ENCODE measurements around the gene S100B. TPM values are rescaled to one million over a fixed set of nuclear protein-coding genes. Genes with fewer than 3 reads are reported as not detected.
"Not testable (repeated sequence)": the region's sequence is repeated elsewhere in the genome, so short reads cannot be mapped to it uniquely, and the experiment has no call there.

Gene S100B
- not detected in 2 replicates for total RNA-seq

DNA sequence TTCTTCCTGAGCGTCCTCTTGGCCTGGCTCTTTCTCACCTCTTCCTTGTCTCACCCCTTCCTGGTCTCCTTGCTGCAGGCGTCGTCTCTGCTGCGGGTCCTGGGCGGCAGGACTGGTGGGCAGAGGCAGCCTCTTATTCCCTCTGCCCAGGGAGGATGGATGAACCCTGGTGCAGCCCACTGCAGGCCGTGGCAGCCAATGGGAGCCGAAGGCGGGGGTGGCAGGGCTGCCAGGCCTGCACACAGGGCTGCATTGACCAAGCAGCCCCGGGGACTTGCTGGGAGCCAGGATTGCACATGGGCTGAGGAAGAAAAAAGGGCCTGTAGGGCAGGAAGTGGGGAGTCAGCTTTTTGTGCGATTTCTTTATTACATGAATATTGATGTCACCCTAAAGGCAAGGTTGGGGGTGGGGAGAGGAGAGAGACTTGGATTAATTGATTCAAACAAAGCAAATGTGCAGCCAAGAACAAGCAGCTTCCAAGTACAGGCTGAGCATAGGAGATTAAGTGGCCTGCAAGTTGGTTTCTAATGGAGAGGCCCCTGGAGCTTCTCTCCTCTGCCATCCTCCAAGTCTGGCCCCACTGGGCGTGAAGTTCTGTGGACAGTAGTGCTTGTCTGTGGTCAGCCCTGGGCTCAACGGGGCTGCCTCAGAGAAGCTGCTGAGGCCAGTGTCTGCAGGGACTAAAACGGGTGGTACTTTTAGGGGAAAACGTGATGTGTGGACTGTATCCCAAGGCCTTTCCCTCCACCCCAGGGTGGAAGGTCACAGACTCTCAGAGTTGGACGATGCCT lies at the start of gene S100B:
Gene S100B (minus strand): TSS at position 108 of the 792 bp plus-strand sequence. CDS start 2,667 bp downstream, outside the sequence.
- DNase-seq (ENCODE audit: low read depth in 2 of 2): no peak

DNA sequence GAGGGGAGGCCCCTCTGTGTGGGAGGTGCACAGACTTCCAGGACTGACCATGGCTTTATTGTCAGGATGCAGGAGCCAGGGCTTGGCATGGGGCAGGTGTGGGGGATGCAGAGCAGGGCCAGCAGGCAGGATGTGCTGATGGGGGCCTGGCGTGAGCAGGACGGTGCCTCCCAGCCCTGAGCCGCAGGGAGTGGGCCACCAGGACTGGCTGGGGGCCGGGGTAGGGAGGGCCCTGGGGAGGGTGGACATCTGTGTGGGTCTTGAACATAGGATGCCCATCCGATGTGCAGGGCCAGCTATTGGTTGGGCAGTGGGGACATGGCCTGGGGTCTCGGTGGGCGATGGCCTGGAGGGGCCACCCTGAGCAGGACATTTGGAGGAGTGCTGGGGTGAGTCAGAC lies 46.2 kb upstream of the S100B start:
- no peak for DNase-seq (ENCODE audit: low read depth in 2 of 2)

DNA sequence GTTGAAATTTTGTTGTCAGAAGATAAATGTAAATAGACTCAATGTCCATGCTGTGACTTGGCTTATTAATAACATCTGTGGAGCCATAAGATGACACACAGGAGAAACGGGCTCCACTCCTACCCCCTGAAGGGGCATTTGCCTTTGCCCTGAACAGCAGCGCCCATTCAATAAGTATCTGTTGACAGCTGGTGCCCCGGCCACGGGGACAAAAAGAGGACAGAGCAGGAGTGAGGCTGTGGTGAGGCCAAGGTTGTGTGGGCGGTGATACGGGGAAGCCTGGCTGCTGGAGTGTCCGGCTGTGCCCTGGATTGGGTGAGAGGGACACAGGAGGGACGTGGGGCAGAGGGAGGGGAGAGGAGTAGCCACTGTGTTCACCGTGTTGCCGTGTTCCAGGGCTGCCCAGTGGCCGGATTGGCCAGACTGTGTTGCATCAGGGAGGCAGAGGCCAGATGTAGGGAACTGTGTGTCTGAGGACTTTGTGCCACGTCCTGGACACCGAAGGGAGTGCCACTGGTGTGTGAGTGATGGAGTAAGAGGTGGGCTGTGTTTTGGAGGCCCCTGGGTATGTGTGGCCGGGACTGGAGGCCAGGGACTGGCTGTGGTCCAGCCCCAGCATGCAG lies 45.7 kb upstream of the S100B start:
- DNase-seq (ENCODE audit: low read depth in 2 of 2): no peak

DNA sequence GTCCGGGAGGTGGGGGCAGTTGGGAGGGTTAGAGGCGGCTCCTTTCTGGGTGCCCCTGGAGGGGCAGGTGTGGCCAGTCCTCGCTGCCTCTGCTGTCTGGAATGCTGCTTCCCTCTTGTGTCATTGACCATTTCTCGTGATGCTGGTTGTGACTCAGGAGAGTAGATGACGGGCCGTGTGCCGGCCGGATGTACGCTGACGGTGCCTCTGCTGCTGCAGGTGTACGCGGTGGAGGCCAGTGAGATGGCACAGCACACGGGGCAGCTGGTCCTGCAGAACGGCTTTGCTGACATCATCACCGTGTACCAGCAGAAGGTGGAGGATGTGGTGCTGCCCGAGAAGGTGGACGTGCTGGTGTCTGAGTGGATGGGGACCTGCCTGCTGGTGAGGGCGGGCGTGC lies 44.5 kb upstream of the S100B start:
- no peak for DNase-seq (ENCODE audit: low read depth in 2 of 2)

DNA sequence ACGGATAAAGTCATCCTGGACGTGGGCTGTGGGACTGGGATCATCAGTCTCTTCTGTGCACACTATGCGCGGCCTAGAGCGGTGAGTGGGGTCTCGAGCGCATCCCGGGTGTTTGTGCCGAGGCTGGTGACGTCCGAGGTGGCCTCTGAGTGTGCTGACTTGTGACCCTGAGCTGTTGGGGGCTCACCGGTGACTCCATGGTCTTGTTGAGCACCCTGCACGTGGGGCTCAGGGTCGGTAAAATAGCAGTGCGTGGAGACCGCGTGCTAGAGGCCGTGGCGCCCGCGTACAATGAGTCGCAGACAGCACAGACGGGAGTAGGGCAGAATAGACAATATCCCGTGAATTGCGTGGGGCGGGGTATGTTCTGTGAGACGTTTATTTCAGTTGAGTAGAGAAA lies 43.7 kb upstream of the S100B start:
- DNase-seq (ENCODE audit: low read depth in 2 of 2): no peak

DNA sequence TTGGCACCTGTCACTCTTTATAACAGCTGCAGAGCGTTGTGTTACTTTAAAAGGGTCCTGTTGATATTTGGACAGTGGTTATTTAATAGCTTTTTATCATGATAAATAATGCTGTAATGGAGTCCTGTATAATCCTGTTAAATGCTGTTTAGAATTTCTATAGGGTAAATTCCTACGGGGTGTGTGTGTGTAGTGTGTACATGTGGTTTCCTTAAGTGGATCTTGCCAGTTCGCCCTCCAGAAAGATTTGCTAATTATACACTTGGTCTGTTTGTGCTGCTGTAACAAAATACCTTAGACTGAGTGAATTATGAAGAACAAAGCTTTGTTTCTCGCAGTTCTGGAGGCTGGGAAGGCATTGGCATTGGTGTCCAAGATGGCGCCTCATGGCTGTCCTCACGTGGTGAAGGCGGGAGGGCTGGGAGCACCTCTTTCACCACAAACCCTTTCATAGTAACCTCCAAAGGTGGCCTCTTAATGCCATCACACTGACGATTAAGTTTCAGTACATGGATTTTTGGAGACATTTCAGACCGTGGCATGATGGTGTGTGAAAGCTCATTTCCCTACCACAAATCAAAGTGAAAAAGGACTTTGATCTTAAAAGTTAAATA lies 41.8 kb upstream of the S100B start:
- no peak for DNase-seq (ENCODE audit: low read depth in 2 of 2)

DNA sequence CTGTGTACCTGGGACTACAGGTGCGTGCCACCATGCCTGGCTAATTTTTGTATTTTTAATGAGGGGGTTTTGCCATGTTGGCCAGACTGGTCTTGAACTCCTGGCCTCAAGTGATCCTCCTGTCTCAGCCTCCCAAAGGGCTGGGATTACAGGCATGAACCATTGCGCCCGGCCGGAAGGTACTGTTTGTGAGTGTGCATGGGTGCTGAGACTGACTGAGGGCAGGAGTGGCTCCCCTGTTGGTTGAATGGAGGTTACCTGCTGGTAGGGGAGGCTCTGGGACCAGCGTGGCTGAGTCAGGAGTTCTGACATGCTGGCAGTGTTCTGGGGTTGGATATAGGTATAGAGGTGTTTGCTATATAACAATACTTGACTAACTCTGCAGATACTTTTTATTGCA lies 41.0 kb upstream of the S100B start:
- DNase-seq (ENCODE audit: low read depth in 2 of 2): no peak

DNA sequence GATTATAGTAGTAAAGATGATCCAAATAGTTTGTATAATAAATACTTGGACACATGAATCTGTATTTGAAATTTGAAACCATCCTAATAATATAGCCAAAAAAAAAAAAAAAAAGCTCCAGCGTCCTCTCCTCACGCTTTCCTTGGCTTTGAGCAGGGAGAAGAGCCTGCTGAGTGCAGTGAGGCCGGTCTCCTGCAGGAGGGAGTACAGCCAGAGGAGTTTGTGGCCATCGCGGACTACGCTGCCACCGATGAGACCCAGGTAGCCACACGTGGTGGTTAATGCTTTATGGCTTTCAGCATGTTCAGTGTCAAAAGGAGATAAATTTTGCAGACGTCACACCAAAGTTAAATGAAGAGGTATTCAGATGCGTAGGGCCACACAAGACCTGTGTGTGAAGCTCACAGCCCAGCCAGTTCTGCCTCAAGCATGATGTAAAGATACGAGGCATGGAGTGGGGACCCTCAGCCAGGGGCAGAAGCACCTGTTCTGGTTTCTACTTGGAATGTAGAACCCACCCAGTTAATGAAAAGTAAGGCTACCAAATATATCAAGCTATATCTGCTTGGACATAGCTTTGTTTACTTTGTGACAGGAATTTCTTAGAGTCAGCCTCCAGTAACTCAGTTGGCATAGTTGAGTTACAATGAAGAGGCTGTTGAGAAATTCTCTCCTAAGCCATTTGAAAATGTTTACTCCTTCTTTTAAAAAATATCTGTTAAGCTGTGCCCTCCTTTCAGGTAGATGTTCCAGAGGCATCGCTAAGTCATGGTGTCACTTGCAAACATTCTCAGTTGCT lies 38.7 kb upstream of the S100B start:
- no peak for DNase-seq (ENCODE audit: low read depth in 2 of 2)

DNA sequence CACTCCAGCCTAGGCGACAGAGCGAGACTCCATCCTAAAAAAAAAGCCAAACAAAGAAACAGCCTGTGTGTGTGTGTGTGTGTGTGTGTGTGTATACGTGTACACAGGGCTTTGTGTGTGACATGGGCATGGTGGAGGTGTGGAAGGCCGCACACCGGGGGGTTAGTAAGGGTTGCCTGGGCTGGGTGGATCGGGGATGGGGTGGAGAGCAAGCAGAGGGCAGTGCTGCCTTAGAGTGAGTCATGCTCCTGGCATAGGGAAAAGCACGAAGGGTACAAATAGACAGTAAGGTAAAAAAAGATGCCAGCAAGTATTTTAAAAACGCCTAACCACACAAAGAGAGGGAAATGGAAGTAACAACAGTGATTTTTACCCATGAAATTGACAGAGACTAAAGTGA lies 36.8 kb upstream of the S100B start:
- no peak for DNase-seq (ENCODE audit: low read depth in 2 of 2)

DNA sequence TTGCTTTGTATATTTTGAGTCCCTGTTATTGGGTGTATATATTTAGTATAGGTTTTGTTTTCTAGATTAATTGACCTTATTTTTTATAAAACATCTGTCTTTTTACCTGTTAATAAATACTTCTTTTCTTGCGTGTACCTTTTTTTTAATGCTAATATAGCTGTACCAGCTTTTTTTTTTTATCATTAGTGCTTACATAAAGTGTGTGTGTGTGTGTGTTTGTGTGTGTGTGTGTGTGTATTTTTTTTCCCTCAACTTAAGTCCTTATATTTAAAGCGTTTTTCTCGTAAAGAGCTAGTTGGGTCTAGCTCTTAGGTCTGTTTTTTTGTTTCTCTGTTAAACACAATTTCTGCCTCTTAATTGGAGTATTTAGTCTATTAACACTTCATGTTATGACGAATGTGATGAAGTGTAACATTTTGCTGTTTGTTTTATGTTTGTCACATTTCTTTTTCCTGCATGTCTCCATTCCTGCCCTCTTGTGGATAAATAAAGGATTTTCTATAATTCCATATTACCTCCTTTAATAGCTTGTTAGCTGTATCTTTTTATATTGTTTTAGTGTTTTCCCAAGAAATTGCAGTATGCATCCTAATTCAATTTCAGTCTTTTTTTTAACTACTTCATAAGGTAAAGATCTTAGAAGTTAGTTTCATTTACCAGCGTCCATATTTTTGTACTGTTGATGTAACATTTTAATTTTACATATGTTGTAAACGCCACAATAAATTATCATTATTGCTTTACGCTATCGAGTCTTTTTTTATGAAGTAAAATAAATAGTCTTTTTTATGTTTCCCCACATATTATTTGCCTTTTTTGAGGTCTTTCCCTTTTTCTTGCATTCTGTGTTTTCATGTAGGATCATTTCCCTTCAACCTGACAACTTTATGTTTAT lies 34.9 kb upstream of the S100B start:
- peak; percentile 30 to 47 for DNase-seq (ENCODE audit: low read depth in 2 of 2)

DNA sequence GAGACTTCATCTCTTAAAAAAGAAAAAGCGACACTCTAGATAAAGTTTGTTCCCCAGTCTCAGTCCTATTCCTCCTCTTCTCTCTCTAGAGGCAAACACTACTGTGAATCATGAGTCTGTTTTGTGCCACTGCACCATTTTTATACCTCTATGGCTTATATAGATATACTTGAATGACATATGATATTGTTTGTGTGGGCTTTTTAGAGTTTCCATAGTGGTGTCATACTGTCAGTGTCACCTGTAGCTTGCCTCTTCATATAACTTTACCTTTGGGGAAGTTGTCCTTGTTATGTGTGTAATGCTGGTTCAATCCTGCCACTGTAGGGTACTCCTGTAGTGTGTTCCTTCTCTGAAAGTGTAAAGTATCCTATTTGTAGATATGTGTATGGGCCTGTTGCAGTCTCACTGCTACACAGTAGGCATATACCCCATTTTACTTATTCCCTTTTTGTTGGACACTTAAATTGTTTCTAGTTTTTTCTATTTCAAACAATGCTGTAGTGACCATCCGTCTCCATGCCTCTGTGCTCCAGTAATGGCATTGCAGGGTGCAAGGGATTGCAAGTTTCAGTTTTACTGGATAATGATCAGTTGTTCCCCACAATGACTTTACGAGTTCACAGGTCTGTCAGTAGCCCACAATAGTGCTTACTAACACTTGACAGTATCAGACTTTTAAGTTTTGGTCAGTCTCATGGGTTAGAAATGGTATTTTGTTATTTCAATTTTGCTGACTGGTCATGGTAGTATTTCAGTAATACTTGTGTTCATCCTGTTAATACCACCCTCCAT lies 33.3 kb upstream of the S100B start:
- DNase-seq (ENCODE audit: low read depth in 2 of 2): no peak

DNA sequence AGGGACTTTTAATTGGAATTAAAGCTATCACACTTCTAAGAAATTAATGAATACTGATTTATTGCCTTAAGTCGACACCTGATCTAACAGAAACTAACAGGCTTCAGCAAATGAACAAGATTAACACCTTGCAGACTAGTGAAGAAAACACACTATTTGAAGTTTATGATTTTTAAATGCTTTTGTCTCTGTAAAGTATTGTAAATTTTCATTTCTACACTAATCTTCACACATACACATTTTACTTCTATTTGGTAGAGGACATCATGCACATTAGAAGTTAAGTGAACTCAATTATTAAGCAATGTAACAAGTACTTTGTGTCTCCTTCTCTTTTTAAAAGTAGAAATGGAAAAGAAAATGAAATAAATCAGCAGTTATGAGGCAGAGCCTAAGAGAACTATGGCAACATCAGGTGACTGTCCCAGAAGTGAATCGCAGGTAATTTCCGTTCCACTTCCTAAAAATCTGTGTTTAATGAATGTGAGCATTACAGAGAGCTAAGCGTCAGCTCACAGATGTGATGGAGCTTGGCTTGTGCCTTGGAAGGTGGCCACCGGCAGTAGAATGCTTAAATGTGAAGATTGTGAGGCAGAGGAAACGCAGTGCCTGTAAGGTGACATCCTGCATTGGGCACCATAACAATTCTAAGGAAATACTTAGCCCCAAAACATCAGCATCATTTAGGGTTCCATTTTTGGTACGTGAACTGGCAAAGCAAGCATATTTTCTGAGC lies 31.8 kb upstream of the S100B start:
- no peak for DNase-seq (ENCODE audit: low read depth in 2 of 2)

DNA sequence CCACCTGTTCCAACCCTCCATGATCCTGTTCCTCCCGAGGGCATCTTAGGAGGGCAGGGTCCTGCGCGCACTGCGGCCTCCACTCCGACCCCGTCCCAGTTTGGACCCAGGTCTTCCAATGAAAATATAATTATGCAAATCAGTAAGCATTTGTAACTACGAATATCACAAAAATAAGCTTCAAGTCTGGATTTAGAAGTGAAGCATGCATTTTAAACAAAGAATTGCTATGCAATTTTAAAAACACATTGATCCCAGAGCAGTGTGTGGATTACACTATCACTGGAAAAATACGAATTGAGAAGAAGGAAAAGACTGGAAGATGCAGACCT lies 31.3 kb upstream of the S100B start:
- no peak for DNase-seq (ENCODE audit: low read depth in 2 of 2)

DNA sequence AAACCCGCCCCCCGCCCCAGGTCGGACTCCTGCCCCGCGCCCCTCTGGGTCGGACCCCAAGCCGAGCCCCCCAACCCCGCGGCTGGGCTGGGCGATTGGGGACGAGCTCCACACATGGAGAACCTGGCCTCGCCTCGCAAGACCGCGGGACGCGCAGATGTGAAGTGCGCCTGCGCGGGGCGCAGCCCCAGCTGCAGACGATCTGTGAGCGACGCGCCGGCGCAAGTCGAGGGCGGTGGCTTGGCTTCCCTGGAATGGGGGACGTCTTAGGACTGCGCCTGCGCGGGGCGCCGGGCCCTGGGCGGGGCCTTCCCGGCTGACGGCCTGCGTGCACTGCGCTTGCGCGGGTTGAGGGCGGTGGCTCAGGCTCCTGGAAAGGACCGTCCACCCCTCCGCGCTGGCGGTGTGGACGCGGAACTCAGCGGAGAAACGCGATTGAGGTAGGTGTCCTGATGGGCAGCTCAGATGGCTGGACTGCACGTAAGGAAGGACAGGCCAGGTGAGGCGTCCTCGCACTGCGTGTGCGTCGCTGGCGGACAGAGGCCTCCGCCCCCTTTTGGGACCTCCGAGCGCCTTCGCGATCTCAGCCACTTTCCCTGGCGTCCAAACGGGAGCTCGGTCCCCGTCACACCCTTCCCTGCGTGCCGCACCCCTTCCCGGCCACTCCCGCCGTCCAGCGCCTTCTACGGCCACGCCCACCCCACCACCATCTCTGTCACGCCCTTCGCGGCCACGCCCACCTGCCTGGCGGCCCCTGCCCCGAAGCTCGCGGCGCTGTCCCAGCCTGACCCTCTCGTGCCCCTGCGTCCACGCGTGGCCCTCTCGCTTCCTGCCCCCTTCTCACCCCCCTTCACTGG lies 30.7 kb upstream of the S100B start, which contains the start of gene PRMT2:
Gene PRMT2 (plus strand): TSS at position 351 of the 857 bp plus-strand sequence. CDS start 1,278 bp downstream, outside the sequence.
- peak; percentile 93 to 97 for DNase-seq (ENCODE audit: low read depth in 2 of 2)

DNA sequence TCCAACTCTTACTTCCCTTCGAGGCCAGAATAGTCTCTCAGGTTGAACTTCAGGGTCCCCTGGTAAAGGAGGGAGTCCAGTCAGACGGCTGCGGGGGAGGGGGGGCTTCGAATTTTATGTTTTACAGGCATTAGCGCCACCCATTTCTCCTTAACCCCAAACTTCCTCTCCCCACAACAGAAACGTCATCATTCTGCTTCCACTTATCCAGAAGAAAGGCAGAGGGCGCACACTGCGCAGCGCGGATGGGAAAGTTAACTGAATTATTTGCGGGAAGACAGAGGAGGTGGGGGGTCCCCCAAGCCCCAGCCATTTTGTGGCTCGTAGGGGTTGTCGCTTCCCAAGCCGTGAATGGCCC lies 30.1 kb upstream of the S100B start:
- peak; percentile 79 to 90 for DNase-seq (ENCODE audit: low read depth in 2 of 2)

DNA sequence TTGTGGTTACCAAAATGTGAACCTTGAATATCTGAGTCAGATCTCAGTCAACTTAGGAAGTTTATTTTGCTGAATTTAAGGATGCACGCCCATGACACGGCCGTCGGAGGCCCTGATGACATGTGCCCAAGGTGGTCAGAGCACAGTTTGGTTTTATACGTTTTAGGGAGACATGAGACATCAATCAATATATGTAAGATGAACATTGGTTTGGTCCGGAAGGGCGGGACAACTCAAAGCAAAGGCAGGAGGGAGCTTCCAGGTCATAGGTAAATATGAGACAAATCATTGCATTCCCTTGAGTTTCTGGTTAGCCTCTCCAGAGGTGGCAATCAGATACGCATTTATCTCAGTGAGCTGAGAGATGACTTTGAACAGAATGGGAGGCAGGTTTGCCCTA lies 29.5 kb upstream of the S100B start:
- DNase-seq (ENCODE audit: low read depth in 2 of 2): no peak

DNA sequence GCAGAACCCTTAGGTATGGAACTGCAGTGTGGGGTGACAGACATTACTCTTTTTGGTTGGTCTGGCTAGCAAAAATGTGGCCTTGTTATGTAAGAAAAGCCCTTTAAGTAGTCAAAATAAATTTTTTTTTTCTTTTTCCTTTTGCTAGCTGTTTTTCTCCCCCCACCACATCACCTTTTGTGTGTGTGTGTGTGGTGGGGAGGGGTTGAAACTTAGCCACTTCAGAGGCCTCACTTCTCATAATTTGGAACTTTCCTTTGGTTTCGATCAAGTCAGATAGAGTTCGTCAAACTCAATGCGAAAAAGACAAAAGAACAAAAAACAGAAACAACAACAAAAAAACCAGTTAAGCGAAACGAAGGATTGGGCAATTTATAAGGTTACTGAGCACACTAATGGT lies 28.7 kb upstream of the S100B start:
- DNase-seq (ENCODE audit: low read depth in 2 of 2): no peak

DNA sequence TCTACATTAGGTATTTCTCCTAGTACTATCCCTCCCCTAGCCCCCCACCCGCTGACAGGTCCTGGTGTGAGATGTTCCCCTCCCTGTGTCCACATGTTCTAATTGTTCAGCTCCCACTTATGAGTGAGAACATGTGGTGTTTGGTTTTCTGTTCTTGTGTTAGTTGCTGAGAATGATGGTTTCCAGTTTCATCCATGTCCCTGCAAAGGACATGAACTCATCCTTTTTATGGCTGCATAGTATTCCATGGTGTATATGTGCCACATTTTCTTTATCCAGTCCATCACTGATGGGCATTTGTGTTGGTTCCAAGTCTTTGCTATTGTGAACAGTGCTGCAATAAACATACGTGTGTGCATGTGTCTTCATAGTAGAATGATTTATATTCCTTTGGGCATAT lies 26.0 kb upstream of the S100B start:
- not testable (repeated sequence) for DNase-seq (ENCODE audit: low read depth in 2 of 2)

DNA sequence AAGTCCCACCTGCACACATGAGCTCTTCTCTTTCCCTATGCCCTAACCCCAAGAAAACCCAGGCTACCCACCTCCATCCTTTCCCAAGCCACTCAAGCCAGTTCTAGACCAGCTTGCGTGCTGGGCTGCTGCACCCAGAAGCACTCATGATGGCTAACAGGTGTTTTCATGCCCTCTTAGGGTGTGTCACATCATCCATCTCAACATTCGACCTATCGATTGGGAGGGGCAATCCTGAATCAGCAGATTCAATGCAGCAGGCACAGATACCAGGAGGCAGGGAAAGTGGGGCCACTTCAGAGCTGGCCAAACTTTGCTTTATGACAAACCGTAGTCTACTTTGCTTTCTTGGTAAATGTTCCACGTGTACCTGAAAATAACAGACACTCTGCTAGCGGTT lies 24.0 kb upstream of the S100B start:
- DNase-seq (ENCODE audit: low read depth in 2 of 2): no peak

All from dermis microvascular lymphatic vessel endothelial cell (primary cell).